UCSD-AML1 (cell line): Measurements from ENCODE around the gene TTLL10.

Experiments used
- DNase-seq: peaks from one replicate; lab custom pipeline; 2025; ENCODE audit not compliant: unreplicated experiment; lab: John Stamatoyannopoulos, UW

TTLL10 gene, protein sequence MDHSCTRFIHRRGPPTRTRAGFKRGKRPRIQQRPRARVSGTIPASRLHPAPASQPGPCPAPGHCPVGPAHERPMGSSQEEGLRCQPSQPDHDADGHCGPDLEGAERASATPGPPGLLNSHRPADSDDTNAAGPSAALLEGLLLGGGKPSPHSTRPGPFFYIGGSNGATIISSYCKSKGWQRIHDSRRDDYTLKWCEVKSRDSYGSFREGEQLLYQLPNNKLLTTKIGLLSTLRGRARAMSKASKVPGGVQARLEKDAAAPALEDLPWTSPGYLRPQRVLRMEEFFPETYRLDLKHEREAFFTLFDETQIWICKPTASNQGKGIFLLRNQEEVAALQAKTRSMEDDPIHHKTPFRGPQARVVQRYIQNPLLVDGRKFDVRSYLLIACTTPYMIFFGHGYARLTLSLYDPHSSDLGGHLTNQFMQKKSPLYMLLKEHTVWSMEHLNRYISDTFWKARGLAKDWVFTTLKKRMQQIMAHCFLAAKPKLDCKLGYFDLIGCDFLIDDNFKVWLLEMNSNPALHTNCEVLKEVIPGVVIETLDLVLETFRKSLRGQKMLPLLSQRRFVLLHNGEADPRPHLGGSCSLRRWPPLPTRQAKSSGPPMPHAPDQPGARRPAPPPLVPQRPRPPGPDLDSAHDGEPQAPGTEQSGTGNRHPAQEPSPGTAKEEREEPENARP

GRCh38 chr1:1173793-1174415 lies at the start of gene TTLL10:
TTLL10 (plus strand) TSS chr1:1173880; CDS start chr1:1179216, 5,336 bp downstream.
- DNase-seq: no peak

GRCh38 chr1:1124508-1124785 lies 49.2 kb upstream of the TTLL10 start:
- DNase-seq: no peak

- DNase-seq: no peak
These were observed 48.7 kb upstream of the TTLL10 start for GRCh38 chr1:1124786-1125642.

GRCh38 chr1:1125945-1126344 lies 47.7 kb upstream of the TTLL10 start:
- no peak for DNase-seq

DNA sequence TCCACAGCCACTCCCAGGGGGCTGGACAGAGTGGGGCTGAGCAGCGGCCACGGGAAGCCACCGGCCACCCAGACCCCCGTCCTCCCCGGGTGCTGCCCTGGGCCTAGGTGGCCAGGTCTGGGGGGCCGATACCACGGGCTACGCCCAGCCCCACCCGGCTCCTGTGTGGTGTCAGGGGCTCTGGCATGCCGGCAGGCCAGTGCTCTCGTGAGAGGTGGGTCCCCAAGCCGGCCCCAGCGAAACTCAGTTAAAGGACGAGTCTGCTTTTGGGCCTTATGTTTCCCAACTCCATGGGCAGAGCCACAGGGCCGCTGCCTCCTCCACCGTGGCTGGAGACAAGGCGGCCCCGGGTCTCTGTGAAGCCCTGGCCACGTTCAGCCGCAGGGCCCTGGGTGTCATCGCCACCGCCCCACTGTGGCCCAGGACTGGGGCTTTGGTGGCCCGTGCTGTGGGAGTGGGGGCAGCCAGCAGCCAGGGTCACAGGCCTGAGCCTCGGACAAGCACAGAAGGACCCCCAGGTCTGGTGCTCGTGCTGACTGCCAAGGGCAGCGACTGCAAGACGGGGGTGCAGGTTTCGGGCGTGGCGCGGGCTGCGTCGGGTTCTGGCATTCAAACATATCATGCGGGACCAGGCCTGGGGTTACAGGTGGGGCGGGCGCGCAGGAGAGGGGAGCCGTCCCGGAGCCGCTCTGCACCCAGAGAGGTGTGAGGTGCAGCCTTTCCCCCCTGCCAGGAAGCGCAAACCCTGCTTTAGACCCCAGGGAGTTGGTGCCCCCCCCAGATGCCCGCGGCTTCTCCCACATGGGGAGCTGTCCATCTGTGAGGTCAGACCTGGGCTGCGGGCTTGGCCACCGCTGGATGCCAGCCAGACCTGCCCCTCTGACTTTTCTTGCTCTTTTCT lies 45.9 kb upstream of the TTLL10 start:
- DNase-seq: no peak

GRCh38 chr1:1128454-1129139 lies 45.1 kb upstream of the TTLL10 start:
- no peak for DNase-seq

DNA sequence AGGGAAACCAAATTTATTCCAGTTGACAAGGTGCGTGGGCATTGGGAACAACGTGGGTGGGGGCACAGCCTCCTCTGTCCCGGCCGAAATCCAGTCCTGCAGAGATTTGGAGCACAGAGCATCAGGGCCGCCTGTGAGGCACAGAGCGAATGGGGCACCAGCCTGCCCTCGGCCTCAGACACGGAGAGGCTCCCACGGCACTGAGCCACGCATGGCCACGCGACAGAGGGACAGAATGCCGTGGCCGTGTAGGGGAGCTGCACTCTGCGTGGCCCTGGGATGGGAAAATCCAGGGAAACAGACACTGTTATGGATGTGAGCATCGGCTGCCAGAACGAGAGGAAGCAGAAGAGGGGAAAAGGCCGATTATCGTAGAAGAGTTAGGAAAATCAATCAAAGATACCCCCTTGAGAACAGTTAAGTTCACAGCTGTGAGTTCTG lies 44.3 kb upstream of the TTLL10 start:
- DNase-seq: no peak

- DNase-seq: no peak
These were observed 43.2 kb upstream of the TTLL10 start for GRCh38 chr1:1130206-1131120.

GRCh38 chr1:1132042-1132950 lies 41.4 kb upstream of the TTLL10 start:
- no peak for DNase-seq

GRCh38 chr1:1132956-1133750 lies 40.5 kb upstream of the TTLL10 start:
- no peak for DNase-seq

GRCh38 chr1:1134300-1134970 lies 39.2 kb upstream of the TTLL10 start:
- DNase-seq: no peak

DNA sequence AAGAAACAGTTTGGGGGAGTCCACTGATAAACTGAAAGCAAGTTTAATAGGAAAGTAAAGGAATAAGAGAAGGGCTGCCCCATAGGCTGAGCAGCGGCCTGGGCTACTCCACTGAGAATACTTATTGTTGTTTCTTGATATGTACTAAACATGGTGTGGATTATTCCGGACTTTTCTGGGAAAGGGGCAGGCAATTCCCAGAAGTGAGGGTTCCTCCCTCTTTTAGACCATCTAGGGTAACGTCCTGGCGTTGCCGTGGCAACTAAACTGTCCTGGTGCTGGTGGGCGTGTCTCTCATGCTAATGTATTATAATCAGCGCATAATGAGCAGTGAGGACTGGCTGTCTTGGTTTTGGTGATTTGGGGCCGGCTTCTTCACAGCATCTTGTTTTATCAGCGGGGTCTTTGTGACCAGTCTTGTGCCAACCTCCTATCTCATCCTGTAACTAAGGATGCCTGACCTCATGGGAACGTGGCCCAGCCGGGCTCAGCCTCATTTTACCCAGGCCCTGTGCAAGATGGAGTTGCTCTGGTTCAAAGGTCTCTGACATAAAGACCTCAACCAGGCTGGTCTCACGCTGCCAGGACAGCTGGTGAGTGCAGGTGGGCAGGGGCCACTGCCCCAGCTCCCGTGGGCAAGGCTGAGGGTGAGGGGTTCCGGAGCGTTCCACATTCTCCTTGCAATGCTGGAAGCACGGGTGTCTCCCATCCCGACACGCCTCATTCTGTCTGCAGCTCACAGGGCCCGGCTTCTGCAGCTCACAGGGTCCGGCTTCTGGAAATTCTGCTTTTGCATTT lies 38.1 kb upstream of the TTLL10 start:
- no peak for DNase-seq

DNA sequence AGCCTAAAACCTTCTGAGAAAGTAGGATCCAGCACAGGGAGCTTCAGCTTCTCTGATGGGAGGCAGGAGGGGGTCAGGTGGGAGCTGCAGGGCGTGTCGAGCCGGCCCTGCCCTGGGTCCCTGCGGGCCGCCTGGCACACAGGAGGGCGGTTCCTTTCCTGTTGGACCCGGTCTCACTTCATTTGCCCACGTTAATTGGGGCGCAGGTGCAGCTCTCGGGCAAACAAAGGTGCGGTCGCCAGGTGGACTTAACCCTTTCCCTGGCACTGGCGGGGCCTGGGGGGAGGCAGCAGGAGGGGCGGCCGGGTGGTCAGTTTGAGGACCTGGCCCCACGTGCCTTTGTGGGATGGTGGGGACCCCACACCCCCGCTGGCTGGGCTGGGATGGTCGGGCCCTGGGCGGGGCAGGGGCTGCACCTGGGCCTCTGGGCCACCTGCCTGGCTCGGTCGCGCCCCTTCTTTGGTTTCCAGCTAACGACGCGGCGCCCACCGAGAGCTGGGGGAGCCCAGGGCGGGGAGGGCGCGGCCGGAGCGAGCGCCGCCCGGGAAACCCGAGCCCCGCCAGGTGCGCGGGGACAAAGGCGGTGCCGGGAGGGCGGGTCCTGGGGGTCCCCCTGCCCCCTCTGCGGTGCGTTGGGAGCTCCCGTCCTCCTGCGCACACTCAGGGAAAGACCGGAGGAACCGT lies 37.0 kb upstream of the TTLL10 start:
- no peak for DNase-seq

DNA sequence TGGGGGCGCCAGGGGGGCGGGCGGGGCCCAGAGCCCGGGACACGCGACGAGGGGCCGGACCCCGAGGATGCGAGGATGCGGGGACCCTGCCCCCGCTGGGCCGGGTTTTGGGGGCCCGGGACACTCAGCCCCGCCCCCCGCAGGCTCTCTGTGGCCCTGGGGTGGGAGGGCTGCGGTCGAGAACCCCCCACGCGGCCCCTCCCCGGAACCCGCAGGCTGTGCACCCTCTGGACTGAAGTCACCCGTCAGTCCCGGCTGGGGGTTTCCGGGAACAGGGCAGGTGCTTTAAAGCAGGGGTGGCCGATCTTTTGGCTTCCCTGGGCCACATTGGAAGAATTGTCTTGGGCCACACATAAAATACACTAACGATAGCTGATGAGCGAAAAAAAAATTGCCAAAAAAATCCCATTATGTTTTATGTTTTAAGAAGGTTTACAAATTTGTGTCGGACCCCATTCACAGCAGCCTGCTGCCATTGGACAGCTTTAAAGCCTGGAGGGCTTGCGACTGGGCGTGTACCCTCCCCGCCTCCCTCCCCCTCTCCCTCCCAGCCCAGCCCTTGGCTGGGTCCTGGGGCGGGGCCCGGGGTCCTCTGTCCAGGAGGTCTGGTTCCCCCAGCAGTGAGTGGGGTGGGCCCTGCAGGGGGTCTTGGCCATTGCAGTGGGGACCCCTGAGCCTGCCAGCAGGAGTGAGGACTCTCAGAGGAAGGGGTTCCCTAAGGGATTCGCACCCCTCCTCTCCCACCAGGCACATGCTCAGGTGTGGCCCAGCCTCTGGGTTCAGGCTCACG lies 36.2 kb upstream of the TTLL10 start:
- DNase-seq: peak; percentile 56
